GM12892 (cell line): ENCODE measurements around the gene TMPRSS3.

ENCODE experiments used
- POLR2A ChIP-seq: IDR thresholded peaks from 2 replicates; pipeline ENCODE4 v1.6.1; 2011; ENCODE audit warnings: low read depth, low read length, control low read depth
- POLR2AphosphoS5 ChIP-seq: IDR thresholded peaks from 2 replicates; pipeline ENCODE4 v1.6.1; 2011; ENCODE audit warnings: low read depth, low read length, control low read depth

GRCh38 chr21:42378418-42378817 lies 17.4 kb downstream of the TMPRSS3 start:
- TF ChIP-seq POLR2A (no peak), POLR2AphosphoS5 (no peak)
